ENCODE measurements around the gene ICA1.

DNA sequence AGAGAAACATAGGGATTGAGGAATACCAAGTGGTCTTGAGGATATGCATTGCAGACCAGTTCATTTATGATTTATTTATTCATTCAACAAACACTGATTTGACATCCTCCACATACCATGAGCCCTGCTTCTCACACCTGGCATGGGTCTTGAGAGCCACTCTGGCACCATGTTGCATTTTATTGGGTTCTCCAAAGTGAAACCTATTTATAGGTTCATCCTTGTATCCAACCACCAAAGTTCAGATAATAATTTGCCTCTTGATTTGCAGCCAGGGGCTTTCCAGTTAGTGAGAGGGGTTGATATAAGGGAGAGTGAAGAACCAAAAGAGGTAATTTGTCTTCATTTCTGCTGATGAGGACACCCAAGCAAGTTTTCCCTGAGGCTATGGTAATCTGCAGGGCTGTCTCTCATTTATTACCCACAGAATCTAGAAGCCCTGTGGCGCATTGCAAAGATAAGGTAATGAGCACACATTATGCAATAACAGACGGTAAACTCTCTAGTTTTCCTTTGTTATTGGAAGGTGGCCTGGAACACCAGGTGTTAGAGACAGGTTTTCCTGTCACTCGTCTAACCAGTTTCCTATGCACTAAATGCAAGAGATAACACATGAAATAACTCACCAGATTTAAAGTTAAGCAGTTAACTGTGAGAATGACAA, 28.8 kb upstream of the ICA1 start:
- no peak for TF ChIP-seq EGR1 (IDR thresholded peaks at IDR 0.05; ENCODE audit: low read depth in 2 of 2)
- no peak for TF ChIP-seq CTCF (IDR thresholded peaks at IDR 0.05; ENCODE audit: low read depth, low read length, missing input control)
- TF ChIP-seq, protein P1, sequence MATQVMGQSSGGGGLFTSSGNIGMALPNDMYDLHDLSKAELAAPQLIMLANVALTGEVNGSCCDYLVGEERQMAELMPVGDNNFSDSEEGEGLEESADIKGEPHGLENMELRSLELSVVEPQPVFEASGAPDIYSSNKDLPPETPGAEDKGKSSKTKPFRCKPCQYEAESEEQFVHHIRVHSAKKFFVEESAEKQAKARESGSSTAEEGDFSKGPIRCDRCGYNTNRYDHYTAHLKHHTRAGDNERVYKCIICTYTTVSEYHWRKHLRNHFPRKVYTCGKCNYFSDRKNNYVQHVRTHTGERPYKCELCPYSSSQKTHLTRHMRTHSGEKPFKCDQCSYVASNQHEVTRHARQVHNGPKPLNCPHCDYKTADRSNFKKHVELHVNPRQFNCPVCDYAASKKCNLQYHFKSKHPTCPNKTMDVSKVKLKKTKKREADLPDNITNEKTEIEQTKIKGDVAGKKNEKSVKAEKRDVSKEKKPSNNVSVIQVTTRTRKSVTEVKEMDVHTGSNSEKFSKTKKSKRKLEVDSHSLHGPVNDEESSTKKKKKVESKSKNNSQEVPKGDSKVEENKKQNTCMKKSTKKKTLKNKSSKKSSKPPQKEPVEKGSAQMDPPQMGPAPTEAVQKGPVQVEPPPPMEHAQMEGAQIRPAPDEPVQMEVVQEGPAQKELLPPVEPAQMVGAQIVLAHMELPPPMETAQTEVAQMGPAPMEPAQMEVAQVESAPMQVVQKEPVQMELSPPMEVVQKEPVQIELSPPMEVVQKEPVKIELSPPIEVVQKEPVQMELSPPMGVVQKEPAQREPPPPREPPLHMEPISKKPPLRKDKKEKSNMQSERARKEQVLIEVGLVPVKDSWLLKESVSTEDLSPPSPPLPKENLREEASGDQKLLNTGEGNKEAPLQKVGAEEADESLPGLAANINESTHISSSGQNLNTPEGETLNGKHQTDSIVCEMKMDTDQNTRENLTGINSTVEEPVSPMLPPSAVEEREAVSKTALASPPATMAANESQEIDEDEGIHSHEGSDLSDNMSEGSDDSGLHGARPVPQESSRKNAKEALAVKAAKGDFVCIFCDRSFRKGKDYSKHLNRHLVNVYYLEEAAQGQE (IDR thresholded peaks at IDR 0.05) = no peak
- TF ChIP-seq GABPA (IDR thresholded peaks at IDR 0.05 in 1 of 2, conservative IDR thresholded peaks at IDR 0.05 in 1 of 2) = no peak
